Mucosa of rectum (tissue), 2 donors: ENCODE results near the gene AGXT2.
"Not testable (repeated sequence)": the region's sequence is repeated elsewhere in the genome, so short reads cannot be mapped to it uniquely, and the experiment has no call there.

ENCODE experiments used
- H3K27ac ChIP-seq, 2 donors: one replicate each; pipeline ENCODE4 v1.7.0; 2013; ENCODE audit warnings: inconsistent platforms in 2 of 2, low read depth in 2 of 2, low read length in 2 of 2
- H3K27me3 ChIP-seq, 2 donors: one replicate each; pipeline ENCODE4 v1.7.0; 2013; ENCODE audit warnings: low read length in 2 of 2; ENCODE audit not compliant: control insufficient read depth in 2 of 2, insufficient read depth in 2 of 2
- H3K36me3 ChIP-seq, 2 donors: one replicate each; pipeline ENCODE4 v1.7.0; 2013; ENCODE audit warnings: low read length in 2 of 2; ENCODE audit not compliant: control insufficient read depth in 2 of 2, insufficient read depth in 2 of 2
- H3K4me1 ChIP-seq, 2 donors: one replicate each; pipeline ENCODE4 v1.7.0; 2013; ENCODE audit warnings: low read length in 2 of 2, mild to moderate bottlenecking in 1 of 2; ENCODE audit not compliant: control insufficient read depth in 2 of 2, insufficient read depth in 2 of 2
- H3K4me3 ChIP-seq, 2 donors: one replicate each; pipeline ENCODE4 v1.7.0; 2013; ENCODE audit warnings: low read length in 2 of 2
- H3K9ac ChIP-seq, 2 donors: one replicate each; pipeline ENCODE4 v1.7.0; 2013; ENCODE audit warnings: low read length in 2 of 2, low read depth in 1 of 2, mild to moderate bottlenecking in 1 of 2
- H3K9me3 ChIP-seq, 2 donors: one replicate each; pipeline ENCODE4 v1.7.0; 2013; ENCODE audit warnings: low read length in 2 of 2; ENCODE audit not compliant: control insufficient read depth in 2 of 2
- donor health status: healthy.
- donor health status: Normal muscosa, but diverticular disease.

The AGXT2 gene

DNA sequence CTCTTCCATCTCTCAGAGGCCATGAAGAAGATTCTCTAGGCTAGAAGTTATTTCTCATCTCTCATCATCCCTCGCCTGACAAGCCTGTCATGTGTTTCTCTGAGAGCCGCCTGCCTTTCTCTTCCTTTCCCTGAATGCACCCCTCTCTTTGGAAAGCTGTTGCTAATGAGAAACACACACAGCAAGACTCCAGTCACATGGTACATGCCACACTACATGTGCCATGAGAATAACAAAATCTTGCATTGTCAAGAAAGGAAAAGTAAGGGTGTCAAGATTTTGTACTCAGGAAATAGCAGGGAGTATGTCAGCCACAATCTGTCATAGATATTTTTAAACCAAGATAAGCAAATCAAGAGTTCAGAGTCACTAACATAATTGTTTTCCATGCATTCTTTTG lies 8.9 kb downstream of the AGXT2 start:
- H3K4me1 ChIP-seq = no peaks in the 10 kb centered on the region
- no peaks in the 10 kb centered on the region for H3K27me3 ChIP-seq
- H3K4me3 ChIP-seq = no peak overlapping the region
- no peak overlapping the region for H3K27ac ChIP-seq
- H3K36me3 ChIP-seq = no peaks in the 10 kb centered on the region
- H3K9ac ChIP-seq = no peak overlapping the region
- no peaks in the 10 kb centered on the region for H3K9me3 ChIP-seq

DNA sequence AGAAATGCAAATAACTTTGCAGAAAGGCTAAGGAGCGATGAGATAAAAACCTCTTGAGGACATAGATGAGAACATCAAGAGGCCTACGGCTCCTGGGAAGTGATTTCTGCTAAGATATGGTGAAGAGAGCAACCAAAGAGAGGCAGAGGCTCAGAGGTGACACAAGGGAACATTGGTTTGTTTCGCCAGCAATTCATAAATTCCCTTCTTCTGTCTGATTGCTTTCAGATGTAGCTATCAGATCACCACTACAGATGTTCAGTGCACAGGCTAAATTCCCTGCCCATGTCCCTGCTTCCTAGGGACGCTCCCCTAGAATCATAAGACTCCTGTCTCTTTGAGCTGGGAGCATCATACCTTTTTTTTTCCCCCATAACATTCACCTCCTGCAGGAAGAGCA lies 11.2 kb downstream of the AGXT2 start:
- Histone ChIP-seq H3K9me3 (no peaks in the 10 kb centered on the region), H3K4me3 (no peak overlapping the region), H3K9ac (no peak overlapping the region), H3K4me1 (no peaks in the 10 kb centered on the region), H3K27me3 (no peaks in the 10 kb centered on the region), H3K27ac (no peak overlapping the region), H3K36me3 (no peaks in the 10 kb centered on the region)

DNA sequence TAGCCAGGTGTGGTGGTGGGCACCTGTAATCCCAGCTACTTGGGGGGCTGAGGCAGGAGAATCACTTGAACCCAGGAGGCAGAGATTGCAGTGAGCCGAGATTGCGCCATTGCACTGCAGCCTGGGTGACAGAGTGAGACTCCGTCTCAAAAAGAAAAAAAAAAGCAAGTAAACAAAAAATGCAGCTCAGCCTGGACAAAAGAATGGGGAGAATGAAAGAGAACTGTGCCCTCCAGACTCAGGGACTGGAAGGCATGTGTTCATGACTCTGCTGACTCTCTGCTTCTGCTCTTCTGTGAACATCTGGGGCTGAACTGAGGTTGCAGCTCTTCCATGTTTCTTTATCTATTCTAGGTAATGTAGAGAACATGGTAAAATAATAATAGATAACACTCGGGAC lies 11.8 kb downstream of the AGXT2 start:
- not testable (repeated sequence) for H3K27me3 ChIP-seq, H3K36me3 ChIP-seq, H3K27ac ChIP-seq, H3K9ac ChIP-seq, H3K4me1 ChIP-seq, H3K9me3 ChIP-seq, H3K4me3 ChIP-seq

DNA sequence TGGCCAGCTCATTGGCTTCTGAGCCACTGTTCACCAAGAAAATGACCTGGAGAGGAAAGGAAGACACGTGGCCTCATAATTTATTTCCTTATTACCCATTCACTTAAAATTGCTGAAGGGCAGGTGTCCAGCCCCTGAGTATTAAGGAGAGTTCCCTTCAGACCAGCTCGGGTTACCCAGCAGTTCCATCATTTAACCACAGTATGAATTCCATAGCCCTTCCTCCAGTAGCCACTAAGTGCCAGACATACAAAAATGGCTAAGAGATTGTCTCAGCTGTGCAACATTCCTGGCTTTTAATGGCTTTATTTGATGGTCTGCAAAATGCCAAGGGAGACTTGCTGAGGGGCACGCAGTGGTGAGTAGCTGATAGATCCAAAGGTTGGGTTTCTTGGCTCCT lies 12.5 kb downstream of the AGXT2 start:
- Histone ChIP-seq H3K27ac (no peak overlapping the region), H3K4me1 (no peaks in the 10 kb centered on the region), H3K36me3 (no peaks in the 10 kb centered on the region), H3K9ac (no peak overlapping the region), H3K4me3 (no peak overlapping the region), H3K9me3 (no peaks in the 10 kb centered on the region), H3K27me3 (no peaks in the 10 kb centered on the region)

DNA sequence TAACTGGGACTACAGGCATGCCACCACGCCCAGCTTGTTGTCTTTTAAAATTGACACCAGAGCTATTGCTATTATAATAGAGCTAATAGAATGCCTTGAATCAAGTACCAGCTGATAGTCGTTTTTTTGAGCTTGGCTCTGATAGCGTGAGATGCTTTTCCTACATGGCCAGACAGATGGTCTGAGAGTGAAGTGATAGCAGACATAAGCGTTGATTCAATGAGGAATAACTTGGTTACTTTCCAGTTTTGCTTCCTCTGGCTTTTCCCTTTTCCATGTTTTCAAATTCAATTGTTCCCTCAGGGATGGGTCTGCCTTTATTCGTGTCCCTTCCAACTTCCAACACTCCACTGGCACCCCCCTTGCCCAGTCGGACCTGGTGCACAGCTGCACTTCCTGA lies 15.4 kb downstream of the AGXT2 start:
- Histone ChIP-seq H3K4me1 (no peaks in the 10 kb centered on the region), H3K27me3 (no peaks in the 10 kb centered on the region), H3K36me3 (no peaks in the 10 kb centered on the region), H3K9me3 (no peaks in the 10 kb centered on the region), H3K4me3 (no peak overlapping the region), H3K27ac (no peak overlapping the region), H3K9ac (no peak overlapping the region)

DNA sequence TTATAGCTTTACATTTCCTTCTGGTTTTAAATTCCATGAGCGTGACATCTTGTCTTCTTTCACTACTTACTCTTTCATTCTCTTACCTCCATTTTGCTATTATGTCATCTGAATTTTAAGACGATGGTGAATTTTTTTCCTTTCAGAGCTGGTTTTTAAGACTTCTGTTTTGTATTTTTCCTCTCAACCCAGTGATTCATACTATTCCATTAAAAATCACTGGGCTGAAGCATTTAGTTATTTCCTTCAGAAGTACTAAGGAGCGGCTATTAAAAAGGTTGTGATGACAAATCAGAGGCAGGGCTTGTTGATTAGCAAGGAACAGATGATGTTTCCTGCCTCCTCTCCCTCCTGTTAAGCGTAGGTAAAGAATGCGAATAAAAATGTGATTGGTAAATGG lies 16.5 kb downstream of the AGXT2 start:
- H3K27ac ChIP-seq = no peak overlapping the region
- no peaks in the 10 kb centered on the region for H3K4me1 ChIP-seq
- no peaks in the 10 kb centered on the region for H3K27me3 ChIP-seq
- H3K9me3 ChIP-seq = no peaks in the 10 kb centered on the region
- H3K9ac ChIP-seq = no peak overlapping the region
- H3K4me3 ChIP-seq = no peak overlapping the region
- H3K36me3 ChIP-seq = no peaks in the 10 kb centered on the region

DNA sequence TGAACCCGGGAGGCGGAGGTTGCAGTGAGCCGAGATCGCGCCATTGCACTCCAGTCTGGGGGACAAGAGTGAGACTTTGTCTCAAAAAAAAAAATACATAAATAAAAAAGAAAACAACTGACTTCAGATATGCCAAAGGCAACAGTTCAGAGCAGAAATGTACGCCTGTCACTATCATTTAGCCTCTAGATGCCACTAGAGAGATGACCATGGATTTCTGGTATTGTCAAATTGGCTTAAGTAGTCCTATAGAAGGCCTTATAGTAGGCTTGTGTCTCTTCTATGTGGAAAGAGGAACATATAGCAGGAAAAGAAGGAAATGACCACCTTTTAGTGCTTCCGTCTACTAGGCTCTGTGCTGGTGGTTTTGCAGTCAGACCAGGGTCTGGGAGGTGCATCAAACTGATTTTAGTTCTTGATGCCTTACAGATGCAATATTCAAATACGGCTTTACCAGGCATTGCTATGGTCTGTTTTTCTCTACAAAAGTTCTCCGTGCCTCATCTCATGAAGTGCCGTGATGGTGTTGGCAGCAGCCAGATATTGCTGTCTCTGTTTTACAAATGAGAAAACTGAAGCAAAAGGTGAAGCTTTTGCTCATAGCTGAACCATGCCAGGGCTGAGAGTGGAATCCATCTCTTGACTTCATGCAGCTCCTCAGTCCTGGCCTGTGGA lies 17.2 kb downstream of the AGXT2 start:
- Histone ChIP-seq H3K27me3 (no peaks in the 10 kb centered on the region), H3K27ac (no peak overlapping the region), H3K4me3 (no peak overlapping the region), H3K36me3 (no peaks in the 10 kb centered on the region), H3K9me3 (no peaks in the 10 kb centered on the region), H3K9ac (no peak overlapping the region), H3K4me1 (no peaks in the 10 kb centered on the region)

DNA sequence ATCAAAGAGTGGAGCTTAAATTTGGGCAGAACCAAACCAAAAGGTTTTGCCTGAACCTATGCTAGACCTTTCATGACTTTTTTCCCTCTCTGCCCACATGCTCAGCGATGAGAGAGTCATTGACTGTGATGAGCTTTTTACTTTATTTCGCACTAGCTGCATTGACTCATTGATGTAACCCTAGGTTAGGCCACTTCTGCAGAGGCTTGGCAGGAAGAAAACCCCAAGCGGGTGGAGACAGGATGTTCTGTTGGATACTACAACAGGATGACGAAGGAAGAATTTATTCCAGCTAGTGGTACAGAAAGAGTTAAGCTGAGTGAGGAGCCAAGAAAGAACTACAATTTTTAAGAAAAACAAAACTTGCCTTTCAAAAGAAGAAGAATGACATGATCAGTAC lies 18.4 kb downstream of the AGXT2 start:
- Histone ChIP-seq H3K4me3 (no peak overlapping the region), H3K9me3 (no peaks in the 10 kb centered on the region), H3K27me3 (no peaks in the 10 kb centered on the region), H3K27ac (no peak overlapping the region), H3K9ac (no peak overlapping the region), H3K4me1 (no peaks in the 10 kb centered on the region), H3K36me3 (no peaks in the 10 kb centered on the region)

DNA sequence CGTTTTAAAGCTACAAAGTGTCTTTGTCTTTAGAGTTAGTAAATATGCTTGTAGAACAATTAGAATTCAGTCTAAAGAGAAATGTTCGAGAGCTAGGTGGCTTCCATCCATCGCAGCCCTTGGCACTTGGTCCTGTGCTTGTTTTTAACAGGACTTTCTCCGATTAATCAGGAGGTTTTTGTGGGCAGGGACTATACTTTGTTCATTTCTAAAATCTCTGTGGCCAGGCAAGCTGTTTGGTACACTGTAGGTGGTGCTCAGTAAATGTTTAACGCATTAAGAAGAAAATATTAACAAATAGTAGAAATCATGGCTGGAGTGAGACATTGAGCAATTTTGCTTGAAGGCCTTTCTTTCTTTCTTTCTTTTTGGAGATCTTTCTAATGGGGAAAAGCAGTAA lies 20.8 kb downstream of the AGXT2 start:
- no peak overlapping the region for H3K27ac ChIP-seq
- H3K4me3 ChIP-seq = no peak overlapping the region
- no peaks in the 10 kb centered on the region for H3K27me3 ChIP-seq
- H3K4me1 ChIP-seq = no peaks in the 10 kb centered on the region
- H3K36me3 ChIP-seq = no peaks in the 10 kb centered on the region
- no peaks in the 10 kb centered on the region for H3K9me3 ChIP-seq
- H3K9ac ChIP-seq = no peak overlapping the region

DNA sequence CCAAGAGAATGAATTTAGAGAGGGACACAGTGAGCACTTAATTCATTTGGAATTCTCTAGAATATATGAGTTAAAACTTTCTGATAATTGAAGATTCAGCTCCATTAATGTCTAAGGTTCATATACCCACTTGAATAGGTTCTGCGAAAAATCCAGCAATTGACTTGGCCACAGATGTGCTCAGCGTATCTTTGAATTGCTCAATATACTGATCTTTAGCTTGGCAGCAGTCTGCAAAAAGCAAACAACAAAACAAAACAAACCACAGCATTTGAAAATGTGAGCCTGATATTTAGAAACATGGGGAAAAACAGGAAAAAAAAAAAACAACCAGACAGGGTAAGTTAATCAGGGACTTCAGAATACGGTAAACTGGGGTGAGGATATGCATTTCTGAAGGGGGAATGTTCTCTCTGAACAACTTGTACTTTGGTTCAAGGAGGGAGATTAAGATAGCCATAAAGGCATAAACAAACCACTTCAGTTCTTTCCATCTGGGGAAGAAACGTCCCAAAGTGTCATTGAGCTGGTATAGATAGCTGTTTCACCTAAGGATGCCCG lies 21.4 kb downstream of the AGXT2 start:
- H3K4me3 ChIP-seq = no peak overlapping the region
- H3K27ac ChIP-seq = no peak overlapping the region
- no peak overlapping the region for H3K9ac ChIP-seq
- H3K9me3 ChIP-seq = no peaks in the 10 kb centered on the region
- no peaks in the 10 kb centered on the region for H3K36me3 ChIP-seq
- H3K27me3 ChIP-seq = no peaks in the 10 kb centered on the region
- no peaks in the 10 kb centered on the region for H3K4me1 ChIP-seq
